GM10847 (cell line): Measurements from ENCODE around the gene PRKAR1B.

Source experiments
- POLR2A ChIP-seq: IDR thresholded peaks from 2 replicates; pipeline ENCODE4 v1.6.1; 2011; ENCODE audit not compliant: insufficient read length; ENCODE audit errors: extremely low read depth

PRKAR1B gene

DNA sequence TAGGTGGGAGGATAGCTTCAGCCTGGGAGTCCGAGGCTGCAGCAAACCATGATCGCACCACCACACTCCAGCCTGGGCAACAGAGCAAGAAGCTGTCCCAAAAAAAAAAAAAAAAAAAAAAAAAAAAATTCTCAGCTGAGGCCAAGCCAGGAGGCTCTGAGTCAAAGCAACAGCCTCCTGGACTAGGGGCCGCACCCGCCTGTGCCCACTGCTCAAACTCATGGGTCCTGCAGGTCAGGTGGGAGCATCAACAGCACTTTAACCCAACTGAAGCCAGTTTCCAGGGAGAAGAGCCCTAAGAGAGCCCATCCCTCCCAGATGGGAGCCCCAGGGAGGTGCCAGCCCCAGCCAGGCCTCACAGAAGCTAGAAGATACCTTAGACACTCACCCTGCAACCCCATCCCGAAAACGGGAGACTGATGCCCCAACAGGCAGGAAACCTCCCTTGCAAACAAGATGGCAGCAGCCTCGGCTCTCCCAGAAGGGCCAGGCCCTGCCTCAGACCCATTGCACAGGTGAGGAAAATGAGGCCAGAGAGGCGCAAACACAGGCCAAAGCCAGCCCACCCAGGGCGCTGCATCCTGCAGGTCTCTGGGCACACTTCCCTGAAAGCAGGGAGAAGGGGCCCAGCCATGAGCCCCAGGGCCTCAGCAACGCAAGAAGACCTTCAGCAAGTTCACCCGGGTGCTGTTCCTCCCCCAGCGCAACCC, 218.5 kb downstream of the PRKAR1B start:
- no peak for TF ChIP-seq POLR2A

DNA sequence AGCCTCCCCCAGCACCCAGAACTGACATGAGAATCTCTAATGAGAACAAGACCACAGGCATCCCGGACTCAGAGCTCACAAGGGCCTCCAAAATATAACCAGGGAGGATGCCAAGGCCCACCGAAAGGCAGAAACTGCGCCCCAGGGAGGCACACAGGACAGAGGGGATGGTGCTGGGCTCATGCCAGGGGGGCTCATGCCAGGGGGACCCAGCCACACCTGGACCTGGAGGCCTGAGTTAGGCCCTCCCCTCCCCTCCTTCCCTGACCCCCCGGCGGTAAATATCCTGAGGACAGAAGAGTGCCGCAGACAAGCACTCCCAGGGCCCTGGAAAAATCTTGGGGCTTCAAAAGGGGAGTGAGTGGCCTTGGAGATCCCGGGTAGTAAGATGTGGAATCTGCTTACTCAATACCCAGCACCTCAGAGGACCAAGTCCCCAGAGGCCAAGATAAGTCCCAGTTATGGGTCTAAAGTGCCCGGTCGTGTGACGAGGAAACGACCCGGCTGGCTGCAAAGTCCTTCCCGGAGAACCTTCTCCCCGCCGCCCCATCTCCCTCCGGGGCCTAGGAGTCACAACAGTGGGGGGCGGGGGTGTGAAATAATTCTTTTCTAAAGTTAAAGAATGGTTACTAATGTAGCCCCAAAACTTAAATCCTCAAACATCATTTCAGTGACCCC, 219.3 kb downstream of the PRKAR1B start:
- no peak for TF ChIP-seq POLR2A

DNA sequence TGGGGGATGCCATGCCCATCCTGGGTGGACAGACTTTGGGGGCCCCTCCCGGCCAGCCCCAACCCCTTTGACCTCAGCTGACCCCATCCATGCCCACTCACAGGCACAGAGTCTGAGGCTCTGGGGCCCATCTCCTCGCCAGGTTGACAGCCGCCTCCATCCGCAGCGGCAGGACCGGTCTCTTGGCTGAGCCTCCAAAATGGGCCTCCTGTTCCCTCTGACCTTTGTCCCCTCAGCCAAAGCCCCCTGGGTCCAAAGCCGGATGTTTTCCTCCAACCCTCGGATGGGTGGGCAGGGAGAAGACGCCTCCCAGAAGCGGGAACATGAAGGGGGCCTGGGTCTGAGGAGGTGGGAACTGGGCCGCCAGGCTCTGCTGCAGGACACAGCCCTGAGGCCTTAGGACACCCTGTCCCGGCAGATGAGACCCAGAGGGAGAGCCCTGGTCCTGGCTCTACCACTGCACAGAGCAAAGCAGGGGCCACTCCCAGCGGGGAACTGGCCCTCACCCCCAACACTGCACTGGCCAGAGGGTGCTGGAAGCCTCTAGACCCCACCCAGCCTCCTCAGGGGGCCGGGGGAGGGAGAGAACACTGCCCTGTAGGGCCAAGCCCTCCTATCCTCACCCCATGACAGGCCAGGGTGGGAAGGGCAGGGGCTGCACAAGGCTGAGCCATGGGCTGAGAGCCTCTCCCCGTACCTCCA, 220.0 kb downstream of the PRKAR1B start:
- no peak for TF ChIP-seq POLR2A

DNA sequence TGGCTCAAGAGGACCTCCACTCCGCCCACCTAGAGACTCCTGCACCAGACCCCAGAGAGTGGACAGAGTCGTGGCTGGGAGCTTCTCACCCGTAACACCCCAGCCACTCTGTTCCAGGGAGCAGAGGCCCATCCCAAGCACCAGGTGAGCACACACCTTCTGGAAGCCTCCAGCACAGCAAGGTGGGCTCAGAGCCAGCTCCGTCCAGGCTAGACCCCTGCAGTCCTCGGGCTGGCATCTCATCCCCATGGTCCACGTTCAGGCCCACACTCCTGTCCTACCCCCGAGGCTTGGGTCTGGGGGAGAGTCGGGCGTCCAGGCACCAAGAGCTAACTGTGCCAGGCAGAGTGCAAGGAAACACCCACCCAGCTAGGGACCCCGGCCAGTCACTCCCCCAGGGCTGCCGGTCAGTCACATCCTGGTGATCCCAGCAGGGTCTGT, 220.7 kb downstream of the PRKAR1B start:
- no peak for TF ChIP-seq POLR2A

DNA sequence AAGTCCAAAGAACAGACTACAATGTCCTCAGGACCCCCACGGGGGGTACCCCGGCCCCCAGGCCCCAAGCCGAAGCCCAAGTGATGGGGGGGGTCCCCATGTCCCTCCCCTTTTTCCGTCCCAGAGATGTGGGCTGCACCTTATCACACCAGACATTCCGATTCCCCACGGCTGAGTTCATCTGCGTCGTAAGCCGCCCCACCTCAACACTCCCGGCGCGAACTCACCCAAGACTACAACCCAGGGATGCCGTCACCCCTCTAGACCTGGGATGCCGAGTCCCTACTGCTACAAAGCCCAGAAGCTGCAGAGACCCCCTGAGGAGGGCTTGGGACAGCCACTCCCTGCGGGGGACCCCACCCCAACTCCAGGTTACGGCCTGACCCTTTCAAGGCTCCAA, 221.9 kb downstream of the PRKAR1B start:
- TF ChIP-seq POLR2A, result no peak

DNA sequence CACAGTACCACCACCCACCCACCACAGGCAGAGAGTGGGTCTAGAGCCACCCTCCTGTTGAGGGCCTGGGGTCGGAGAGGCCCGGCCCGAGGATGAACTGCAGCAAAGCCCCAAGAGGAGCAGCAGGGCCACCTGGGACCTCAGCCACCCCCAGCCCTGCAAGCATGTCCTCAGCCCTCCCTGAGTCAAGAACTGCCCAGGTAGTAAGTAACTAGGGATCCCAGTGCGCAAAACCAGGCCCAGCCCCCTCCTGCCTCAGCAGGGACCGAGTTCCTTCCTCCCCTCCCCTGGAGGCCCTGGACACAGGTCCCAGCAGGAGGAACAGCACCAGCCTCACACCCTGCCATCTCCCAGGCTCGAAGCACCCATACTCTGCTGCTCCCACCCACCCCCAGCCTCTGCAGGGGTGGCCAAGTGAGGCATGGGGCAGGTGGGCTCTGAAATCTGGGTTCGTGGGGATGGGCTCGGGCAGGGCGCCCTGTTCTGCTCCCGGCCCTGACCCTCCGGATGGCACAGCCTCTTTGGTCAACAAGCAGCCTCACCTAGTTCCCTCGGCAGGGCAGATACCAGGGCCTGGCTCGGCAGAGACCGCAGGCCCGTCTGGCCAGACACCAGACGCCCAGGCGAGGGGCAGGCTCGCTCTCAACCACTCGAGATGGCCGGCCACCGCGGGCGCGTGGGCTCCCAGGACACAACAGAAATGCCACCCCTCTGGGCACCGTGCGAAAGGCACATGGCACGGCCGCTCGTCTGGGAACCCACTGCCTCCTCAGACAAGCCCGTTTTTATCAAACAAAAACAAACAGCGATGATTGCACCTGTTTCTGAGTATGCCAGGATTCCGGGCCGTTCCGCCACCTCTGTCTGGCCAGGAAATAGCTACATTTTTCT, 222.6 kb downstream of the PRKAR1B start:
- no peak for TF ChIP-seq POLR2A

DNA sequence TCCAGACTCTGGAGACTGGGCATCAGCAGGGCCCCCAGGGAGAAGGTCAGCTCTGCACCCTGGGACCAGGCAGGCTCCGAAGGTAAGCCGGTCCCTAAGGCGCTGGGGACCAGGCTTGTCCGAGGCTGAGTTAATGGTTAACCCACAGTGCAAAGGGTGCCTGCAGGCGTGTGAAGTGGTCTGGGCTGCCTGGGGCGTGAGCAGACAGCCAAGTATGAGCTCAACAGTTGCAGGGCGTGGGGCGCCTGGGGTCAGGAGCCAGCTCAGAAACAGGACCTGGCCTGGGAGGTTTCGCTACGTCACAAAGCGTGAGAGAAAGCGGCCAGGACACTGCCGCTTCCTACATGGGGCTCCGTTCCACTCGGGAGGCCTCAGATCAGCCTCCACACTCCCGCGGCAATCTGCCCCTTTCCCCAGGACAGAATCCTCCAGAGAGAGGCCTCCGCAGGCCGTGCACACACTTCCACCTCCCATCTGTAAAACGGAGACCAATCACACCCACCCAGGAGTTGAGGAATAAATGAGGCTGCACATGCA, 223.4 kb downstream of the PRKAR1B start:
- TF ChIP-seq POLR2A, result no peak

DNA sequence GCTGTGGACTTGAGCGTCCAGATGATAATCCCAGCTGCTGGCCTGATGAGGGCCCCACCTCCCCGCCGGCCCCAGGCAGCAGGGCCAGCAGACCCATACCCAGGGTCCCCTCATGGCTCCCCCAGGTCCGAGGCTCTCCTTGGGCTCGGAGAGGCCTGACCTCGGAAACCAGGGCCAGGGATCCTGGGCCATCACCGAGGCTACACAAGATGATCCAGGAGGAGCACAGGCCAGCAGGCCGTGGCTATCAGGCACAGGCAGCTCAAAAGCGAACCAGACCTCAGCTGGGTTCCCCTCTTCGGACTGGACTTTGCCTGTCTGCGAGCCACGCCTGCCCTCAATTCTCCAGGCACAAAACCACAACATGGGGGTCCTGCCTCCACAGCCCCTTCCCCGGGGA, 224.8 kb downstream of the PRKAR1B start:
- no peak for TF ChIP-seq POLR2A

DNA sequence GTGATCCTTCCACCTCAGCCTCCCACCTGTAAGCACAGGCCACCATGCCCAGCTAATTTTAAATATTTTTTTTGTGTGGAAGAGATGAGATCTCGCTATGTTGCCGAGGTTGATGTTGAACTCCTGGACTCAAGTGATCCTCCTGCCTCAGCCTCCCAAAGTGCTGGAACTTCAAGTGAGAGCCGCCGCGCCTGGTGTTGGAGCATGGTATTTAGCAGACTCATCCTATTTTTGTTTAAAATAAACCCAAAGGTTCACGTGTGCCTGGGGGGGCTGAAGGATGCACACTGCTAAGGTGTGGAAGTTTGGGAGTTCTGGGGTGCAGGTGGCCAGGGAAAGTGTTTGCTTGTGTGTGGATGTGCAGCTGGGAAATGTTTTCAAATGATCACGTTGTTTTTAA, 225.6 kb downstream of the PRKAR1B start:
- no peak for TF ChIP-seq POLR2A

DNA sequence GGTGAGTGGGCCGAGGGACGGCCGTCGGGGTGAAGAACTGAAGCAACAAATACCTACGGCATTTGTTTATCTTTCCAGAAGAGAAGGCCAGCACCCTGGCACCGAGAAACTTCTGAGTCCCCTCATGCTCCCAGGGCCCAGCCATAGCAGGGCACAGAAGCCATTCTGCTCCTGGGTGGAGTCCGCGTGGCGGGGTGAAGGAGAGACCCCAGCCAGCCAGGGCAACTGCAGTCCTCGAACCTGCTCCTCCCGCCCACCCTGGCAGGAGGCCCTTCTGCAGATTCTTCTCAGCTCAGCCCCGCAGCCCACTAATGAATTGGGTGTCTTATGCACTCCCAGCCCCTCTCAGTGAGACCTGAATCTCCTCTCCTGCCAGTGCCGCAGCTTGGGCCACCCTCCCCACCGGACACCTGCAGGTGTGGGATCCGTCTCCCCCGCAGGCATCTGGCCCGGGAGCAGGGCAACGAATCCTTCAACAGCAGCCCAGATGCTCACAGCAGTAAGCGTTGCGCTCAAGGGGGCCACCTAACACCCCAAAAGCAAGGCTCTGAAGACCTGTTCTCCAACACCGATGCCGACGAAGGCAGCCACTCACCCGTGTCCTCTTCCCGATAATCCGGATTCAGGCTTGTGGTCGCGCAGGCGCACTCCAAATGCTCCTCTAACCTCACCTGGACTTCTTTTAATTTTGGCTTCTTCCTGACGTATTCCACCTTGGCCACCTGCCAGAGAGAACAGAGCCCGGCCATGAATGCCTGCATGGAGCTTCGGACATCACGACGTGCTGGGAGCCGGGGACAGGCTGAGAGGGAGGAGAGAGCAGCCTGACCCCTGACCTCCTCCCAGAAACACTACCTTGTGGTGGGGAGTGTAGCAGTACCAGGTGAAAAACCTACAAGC, 226.3 kb downstream of the PRKAR1B start:
- no peak for TF ChIP-seq POLR2A

DNA sequence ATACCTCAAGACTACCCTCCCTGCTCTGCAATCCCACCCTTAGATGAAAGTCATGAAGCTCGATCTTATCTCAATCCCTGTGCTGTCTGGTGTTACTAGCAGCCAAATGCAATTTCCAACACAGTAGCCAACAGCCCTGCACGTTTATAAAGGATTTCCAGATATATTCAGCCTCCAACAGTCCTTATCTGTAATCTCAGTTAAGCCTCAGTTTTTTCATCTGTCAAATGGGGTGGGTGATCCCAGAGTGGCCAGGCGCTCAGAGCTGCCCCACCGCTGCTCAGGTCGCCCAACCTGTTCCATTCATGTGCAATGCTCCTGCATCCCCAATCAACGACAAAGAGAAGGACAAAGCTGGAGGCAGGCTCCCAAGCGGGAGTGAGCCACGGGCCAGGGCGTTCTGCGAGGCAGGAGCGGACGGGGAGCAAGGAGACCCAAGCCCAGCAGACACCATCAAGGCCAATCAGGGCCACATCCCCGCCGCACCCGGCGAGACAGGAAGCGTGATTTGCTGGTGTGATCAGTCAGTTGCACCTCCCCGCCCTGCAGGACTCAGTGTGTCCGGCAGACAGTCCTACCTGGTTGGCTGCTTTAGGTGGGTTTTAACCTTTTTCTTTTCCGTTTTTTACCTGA, 227.1 kb downstream of the PRKAR1B start:
- no peak for TF ChIP-seq POLR2A
